Activated T-cell treated with anti-CD3 and anti-CD28 coated beads, Interleukin-2, amount 50 U/mL, for 72 hours (primary cell): ENCODE results near the gene NBAS. TPM values are rescaled to one million over a fixed set of nuclear protein-coding genes. Genes with fewer than 3 reads are reported as not detected.

Source experiments
- ATAC-seq, 2 donors: fragments of 150-1000 bp; cut with Tn5 transposase; replicated peaks in 1 of 2; 2 replicates each; pipeline ENCODE4 v1.10.0; 2021; ENCODE audit warnings: moderate library complexity in 2 of 2, mild to moderate bottlenecking in 1 of 2
- DNase-seq, 2 donors: peaks; one replicate each; pipeline ENCODE4 v3.0.0; 2021 to 2022; ENCODE audit warnings: mixed read lengths in 1 of 2
- H3K27ac Mint-ChIP-seq: one replicate; pipeline ENCODE4 v1.8.0; 2022; ENCODE audit warnings: mild to moderate bottlenecking, moderate library complexity, mixed read lengths
- H3K27me3 Mint-ChIP-seq: one replicate; pipeline ENCODE4 v1.8.0; 2022; ENCODE audit warnings: low read depth, mixed read lengths
- H3K36me3 Mint-ChIP-seq, 2 donors: one replicate each; pipeline ENCODE4 v1.8.0; 2022; ENCODE audit warnings: mixed read lengths in 2 of 2, mild to moderate bottlenecking in 1 of 2; ENCODE audit not compliant: insufficient read depth in 2 of 2
- H3K4me1 Mint-ChIP-seq: one replicate; pipeline ENCODE4 v1.8.0; 2022; ENCODE audit warnings: low read depth, mixed read lengths
- H3K4me3 Mint-ChIP-seq, 2 donors: one replicate each; pipeline ENCODE4 v1.8.0; 2022; ENCODE audit warnings: mild to moderate bottlenecking in 2 of 2, mixed read lengths in 2 of 2, moderate library complexity in 2 of 2
- H3K9me3 Mint-ChIP-seq, 2 donors: one replicate each; pipeline ENCODE4 v1.8.0; 2022; ENCODE audit warnings: mixed read lengths in 2 of 2
- total RNA-seq, 2 donors: library from RNA; stranded (reverse); gene quantifications; one replicate each; pipeline ENCODE4 v1.2.3, GENCODE V29; 2022

Gene NBAS
- total RNA-seq, 2 donors from 2014 or later, result 45.9 to 50.8 TPM

- H3K36me3 Mint-ChIP-seq, result peaks cover 10 to 15% of the 10 kb centered on the region in 2 donors
- peaks cover 44% of the 10 kb centered on the region for H3K4me1 Mint-ChIP-seq
- peaks cover 0 to 5% of the 10 kb centered on the region in 2 donors for H3K9me3 Mint-ChIP-seq
- peak overlapping the region in 1 of 2 donors; percentile 44 for H3K4me3 Mint-ChIP-seq
- no peak overlapping the region for H3K27ac Mint-ChIP-seq
- DNase-seq (no peak), ATAC-seq (no peak)
- H3K27me3 Mint-ChIP-seq, result no peaks in the 10 kb centered on the region
Measured at GRCh38 chr2:15299904-15300520, 261.1 kb downstream of the NBAS start.

GRCh38 chr2:15298770-15299169, 262.4 kb downstream of the NBAS start:
- ATAC-seq (peak in 1 of 2 donors; percentile 15), DNase-seq (no peak)
- no peaks in the 10 kb centered on the region for H3K27me3 Mint-ChIP-seq
- peaks cover 3 to 9% of the 10 kb centered on the region in 2 donors for H3K36me3 Mint-ChIP-seq
- peaks cover 44% of the 10 kb centered on the region for H3K4me1 Mint-ChIP-seq
- no peaks in the 10 kb centered on the region for H3K9me3 Mint-ChIP-seq
- no peak overlapping the region for H3K4me3 Mint-ChIP-seq
- H3K27ac Mint-ChIP-seq, result peak overlapping the region; percentile 31

GRCh38 chr2:15293262-15293937, 267.7 kb downstream of the NBAS start:
- ATAC-seq, result no peak
- no peak for DNase-seq
- peaks cover 7% of the 10 kb centered on the region for H3K4me1 Mint-ChIP-seq
- H3K27ac Mint-ChIP-seq, result no peak overlapping the region
- H3K4me3 Mint-ChIP-seq, result no peak overlapping the region
- no peaks in the 10 kb centered on the region for H3K9me3 Mint-ChIP-seq
- H3K36me3 Mint-ChIP-seq, result peaks cover 4 to 5% of the 10 kb centered on the region in 2 donors
- no peaks in the 10 kb centered on the region for H3K27me3 Mint-ChIP-seq

GRCh38 chr2:15287447-15288184, 273.5 kb downstream of the NBAS start:
- H3K36me3 Mint-ChIP-seq, result peaks cover 4 to 10% of the 10 kb centered on the region in 2 donors
- no peak for ATAC-seq
- no peaks in the 10 kb centered on the region for H3K4me1 Mint-ChIP-seq
- H3K27me3 Mint-ChIP-seq, result no peaks in the 10 kb centered on the region
- DNase-seq, result no peak
- no peaks in the 10 kb centered on the region for H3K9me3 Mint-ChIP-seq
- no peak overlapping the region for H3K4me3 Mint-ChIP-seq
- no peak overlapping the region for H3K27ac Mint-ChIP-seq

- DNase-seq (no peak), ATAC-seq (no peak)
- H3K9me3 Mint-ChIP-seq, result no peaks in the 10 kb centered on the region
- no peaks in the 10 kb centered on the region for H3K27me3 Mint-ChIP-seq
- no peak overlapping the region for H3K4me3 Mint-ChIP-seq
- no peaks in the 10 kb centered on the region for H3K4me1 Mint-ChIP-seq
- H3K27ac Mint-ChIP-seq, result no peak overlapping the region
- H3K36me3 Mint-ChIP-seq, result peaks cover 4 to 12% of the 10 kb centered on the region in 2 donors
Measured at GRCh38 chr2:15284614-15285013, 276.5 kb downstream of the NBAS start.

- ATAC-seq (no peak), DNase-seq (no peak)
- Mint-ChIP-seq H3K27me3 (no peaks in the 10 kb centered on the region), H3K4me1 (no peaks in the 10 kb centered on the region), H3K27ac (no peak overlapping the region), H3K36me3 (peaks cover 4 to 15% of the 10 kb centered on the region in 2 donors), H3K9me3 (no peaks in the 10 kb centered on the region), H3K4me3 (no peak overlapping the region)
Measured at GRCh38 chr2:15281681-15282080, 279.5 kb downstream of the NBAS start.

GRCh38 chr2:15279201-15279876, 281.8 kb downstream of the NBAS start:
- no peaks in the 10 kb centered on the region for H3K4me1 Mint-ChIP-seq
- no peak overlapping the region for H3K4me3 Mint-ChIP-seq
- no peaks in the 10 kb centered on the region for H3K9me3 Mint-ChIP-seq
- no peak for ATAC-seq
- H3K27me3 Mint-ChIP-seq, result no peaks in the 10 kb centered on the region
- peak overlapping the region; percentile 20 for H3K27ac Mint-ChIP-seq
- no peak for DNase-seq
- H3K36me3 Mint-ChIP-seq, result peaks cover 0 to 7% of the 10 kb centered on the region in 2 donors

GRCh38 chr2:15278296-15278695, 282.8 kb downstream of the NBAS start:
- ATAC-seq (no peak), DNase-seq (no peak)
- no peaks in the 10 kb centered on the region for H3K9me3 Mint-ChIP-seq
- no peaks in the 10 kb centered on the region for H3K27me3 Mint-ChIP-seq
- no peak overlapping the region for H3K4me3 Mint-ChIP-seq
- H3K4me1 Mint-ChIP-seq, result no peaks in the 10 kb centered on the region
- H3K36me3 Mint-ChIP-seq, result peaks cover under 1 to 10% of the 10 kb centered on the region in 2 donors
- H3K27ac Mint-ChIP-seq, result no peak overlapping the region

- Mint-ChIP-seq H3K4me1 (no peaks in the 10 kb centered on the region), H3K27ac (no peak overlapping the region), H3K4me3 (no peak overlapping the region), H3K9me3 (no peaks in the 10 kb centered on the region), H3K27me3 (no peaks in the 10 kb centered on the region), H3K36me3 (peaks cover 2 to 17% of the 10 kb centered on the region in 2 donors)
- DNase-seq, result no peak
- no peak for ATAC-seq
Measured at GRCh38 chr2:15275346-15275745, 285.8 kb downstream of the NBAS start.

GRCh38 chr2:15273452-15273851, 287.7 kb downstream of the NBAS start:
- H3K4me1 Mint-ChIP-seq, result no peaks in the 10 kb centered on the region
- H3K36me3 Mint-ChIP-seq, result peaks cover 2 to 17% of the 10 kb centered on the region in 2 donors
- DNase-seq (no peak), ATAC-seq (no peak)
- no peak overlapping the region for H3K27ac Mint-ChIP-seq
- no peaks in the 10 kb centered on the region for H3K27me3 Mint-ChIP-seq
- no peak overlapping the region for H3K4me3 Mint-ChIP-seq
- H3K9me3 Mint-ChIP-seq, result no peaks in the 10 kb centered on the region

- Mint-ChIP-seq H3K9me3 (no peaks in the 10 kb centered on the region), H3K27ac (no peak overlapping the region), H3K27me3 (no peaks in the 10 kb centered on the region), H3K4me3 (no peak overlapping the region), H3K4me1 (no peaks in the 10 kb centered on the region), H3K36me3 (peaks cover 2 to 15% of the 10 kb centered on the region in 2 donors)
- ATAC-seq, result no peak
- DNase-seq, result no peak
Measured at GRCh38 chr2:15272942-15273341, 288.2 kb downstream of the NBAS start.

GRCh38 chr2:15271941-15272542, 289.1 kb downstream of the NBAS start:
- no peaks in the 10 kb centered on the region for H3K9me3 Mint-ChIP-seq

More at GRCh38 chr2:15271941-15272542, 289.1 kb downstream of the NBAS start:
- DNase-seq (no peak), ATAC-seq (no peak)
- Mint-ChIP-seq H3K27me3 (no peaks in the 10 kb centered on the region), H3K4me3 (no peak overlapping the region), H3K27ac (no peak overlapping the region), H3K36me3 (peaks cover 2 to 15% of the 10 kb centered on the region in 2 donors), H3K4me1 (no peaks in the 10 kb centered on the region)
